ENCODE data around the gene SREBF1.

GRCh38 chr17:17837966-17838962 is 1.5 kb upstream of the SREBF1 start:
- TF ChIP-seq EZH2 (IDR thresholded peaks at IDR 0.05; ENCODE audit: insufficient read depth, poor library complexity, severe bottlenecking) (no peak), EZH2phosphoT487 (IDR thresholded peaks at IDR 0.05; ENCODE audit: insufficient read depth, low read depth) (no peak)

All from GM23248 (cell line).